GM23338 (cell line): Measurements from ENCODE around the gene MTHFD2L. TPM values are rescaled to one million over a fixed set of nuclear protein-coding genes. Genes with fewer than 3 reads are reported as not detected.

Experiments used
- ATAC-seq: fragments of 200-7000 bp; cut with Tn5 transposase; 3 replicates; pipeline ENCODE4 v1.9.1; 2020
- DNase-seq: peaks from one replicate; pipeline ENCODE4 v3.0.0-alpha.2; 2015; ENCODE audit warnings: low spot score
- H2AFZ ChIP-seq: fragments of 200-600 bp; sonication (generic); 2 replicates; pipeline ENCODE4 v1.8.0; 2016; ENCODE audit warnings: antibody characterized with exemption, mild to moderate bottlenecking, moderate library complexity
- H3F3A ChIP-seq: fragments of 200-600 bp; sonication (generic); replicated peaks from 2 replicates; pipeline ENCODE4 v1.8.0; 2017; ENCODE audit warnings: antibody characterized with exemption, mixed run types, low read depth
- H3K27ac ChIP-seq: fragments of 200-600 bp; sonication (generic); 2 replicates; pipeline ENCODE4 v1.6.1; 2016; ENCODE audit warnings: low read depth
- H3K27me3 ChIP-seq: fragments of 200-600 bp; sonication (generic); 2 replicates; pipeline ENCODE4 v1.8.0; 2016; ENCODE audit warnings: mild to moderate bottlenecking, mixed run types, moderate library complexity; ENCODE audit not compliant: insufficient read depth
- H3K36me3 ChIP-seq: fragments of 200-600 bp; sonication (generic); 2 replicates; pipeline ENCODE4 v1.8.0; 2016; ENCODE audit warnings: mild to moderate bottlenecking; ENCODE audit not compliant: insufficient read depth
- H3K4me1 ChIP-seq: fragments of 200-600 bp; sonication (generic); 2 replicates; pipeline ENCODE4 v1.8.0; 2016; ENCODE audit warnings: mild to moderate bottlenecking, moderate library complexity; ENCODE audit not compliant: insufficient read depth
- H3K4me2 ChIP-seq: fragments of 200-600 bp; sonication (generic); 2 replicates; pipeline ENCODE4 v1.7.1; 2017; ENCODE audit warnings: mixed run types
- H3K4me3 ChIP-seq: fragments of 200-600 bp; sonication (generic); 2 replicates; pipeline ENCODE4 v1.6.1; 2016; ENCODE audit warnings: mixed run types
- H3K79me2 ChIP-seq: fragments of 200-600 bp; sonication (generic); replicated peaks from 2 replicates; pipeline ENCODE4 v1.8.0; 2017; ENCODE audit warnings: mild to moderate bottlenecking; ENCODE audit not compliant: insufficient read depth
- H3K9me2 ChIP-seq: fragments of 200-600 bp; sonication (generic); 2 replicates; pipeline ENCODE4 v1.8.0; 2017; ENCODE audit not compliant: insufficient read depth
- H4K20me1 ChIP-seq: fragments of 200-600 bp; sonication (generic); replicated peaks from 2 replicates; pipeline ENCODE4 v1.8.0; 2017; ENCODE audit warnings: mild to moderate bottlenecking; ENCODE audit not compliant: insufficient read depth
- H3K27ac Mint-ChIP-seq: 2 replicates; pipeline ENCODE4 v1.8.0; 2020; ENCODE audit warnings: inconsistent platforms, mild to moderate bottlenecking, moderate library complexity, mixed read lengths
- H3K27me3 Mint-ChIP-seq: 3 replicates; pipeline ENCODE4 v1.8.0; 2022; ENCODE audit warnings: low read depth, mild to moderate bottlenecking, moderate library complexity, mixed read lengths, inconsistent platforms; ENCODE audit not compliant: insufficient read depth, poor library complexity
- H3K36me3 Mint-ChIP-seq: 3 replicates; pipeline ENCODE4 v1.8.0; 2021; ENCODE audit warnings: low read depth, mild to moderate bottlenecking, inconsistent platforms, moderate library complexity, mixed read lengths
- H3K4me1 Mint-ChIP-seq: 3 replicates; pipeline ENCODE4 v1.8.0; 2020; ENCODE audit warnings: mild to moderate bottlenecking, inconsistent platforms, mixed read lengths
- H3K4me3 Mint-ChIP-seq: 3 replicates; pipeline ENCODE4 v1.8.0; 2021; ENCODE audit warnings: moderate library complexity, mild to moderate bottlenecking, inconsistent platforms, mixed read lengths
- H3K9me3 Mint-ChIP-seq: 3 replicates; pipeline ENCODE4 v1.8.0; 2020; ENCODE audit warnings: moderate library complexity, mild to moderate bottlenecking, inconsistent platforms, mixed read lengths
- CREB1 ChIP-seq: fragments of 250-450 bp; sonication (Bioruptor Pico); IDR thresholded peaks from 2 replicates; pipeline ENCODE4 v1.5.0; 2020; ENCODE audit warnings: low read depth, mild to moderate bottlenecking, moderate library complexity
- JUNB ChIP-seq: IDR thresholded peaks from one replicate; pipeline ENCODE4 v1.6.1; 2016; ENCODE audit warnings: antibody characterized with exemption; ENCODE audit not compliant: unreplicated experiment
- ZNF331 ChIP-seq: fragments of 250-450 bp; sonication (Bioruptor Pico); IDR thresholded peaks from 2 replicates; pipeline ENCODE4 v1.5.0; 2020; ENCODE audit warnings: low read depth, mild to moderate bottlenecking, moderate library complexity
- ZNF462 ChIP-seq: fragments of 250-450 bp; sonication (Bioruptor Pico); IDR thresholded peaks from 2 replicates; pipeline ENCODE4 v1.5.0; 2020; ENCODE audit warnings: mild to moderate bottlenecking, moderate library complexity
- polyA plus RNA-seq: library from polyadenylated mRNA; unstranded; fragments of >200 nt; fragmentation: Nextera tagmentation; extraction: Ambion mirVana; gene quantifications from 2 replicates; pipeline ENCODE4 v1.2.1, GENCODE V29; 2016
- total RNA-seq: library from RNA; depleted of rRNA; stranded (reverse); fragments of >200 nt; shearing (Covaris generic); gene quantifications from 2 replicates; pipeline ENCODE4 v1.2.3, GENCODE V29; 2014

Gene MTHFD2L
- total and polyA plus RNA-seq, 2 experiments from 2014 or later: 24.4 to 35.7 TPM

- Mint-ChIP-seq H3K27ac (no peak overlapping the region), H3K9me3 (no peaks in the 10 kb centered on the region), H3K4me3 (no peak overlapping the region), H3K36me3 (no peaks in the 10 kb centered on the region), H3K27me3 (no peaks in the 10 kb centered on the region), H3K4me1 (no peaks in the 10 kb centered on the region)
- Histone ChIP-seq H3K79me2 (no peaks in the 10 kb centered on the region), H3K36me3 (no peaks in the 10 kb centered on the region), H2AFZ (no peak overlapping the region), H3F3A (no peaks in the 10 kb centered on the region), H3K27me3 (no peaks in the 10 kb centered on the region), H4K20me1 (no peaks in the 10 kb centered on the region), H3K9me2 (no peaks in the 10 kb centered on the region), H3K4me3 (no peak overlapping the region), H3K4me2 (no peak overlapping the region), H3K4me1 (no peaks in the 10 kb centered on the region), H3K27ac (no peak overlapping the region)
- no peak for ATAC-seq
- no peak for TF ChIP-seq ZNF462 (CRISPR knock-in tag)
- TF ChIP-seq JUNB: no peak
- no peak for DNase-seq
Observed at GRCh38 chr4:74293558-74293957, 135.6 kb downstream of the MTHFD2L start.

- no peak overlapping the region for H3K27ac Mint-ChIP-seq
- no peaks in the 10 kb centered on the region for H3K27me3 ChIP-seq
- no peaks in the 10 kb centered on the region for H3K9me3 Mint-ChIP-seq
- H3K4me3 ChIP-seq: no peak overlapping the region
- H3K79me2 ChIP-seq: no peaks in the 10 kb centered on the region
- H3K4me3 Mint-ChIP-seq: no peak overlapping the region
- ATAC-seq: no peak
- no peaks in the 10 kb centered on the region for H3K27me3 Mint-ChIP-seq
- no peaks in the 10 kb centered on the region for H3K9me2 ChIP-seq
- no peaks in the 10 kb centered on the region for H3K36me3 Mint-ChIP-seq
- H4K20me1 ChIP-seq: no peaks in the 10 kb centered on the region
- no peaks in the 10 kb centered on the region for H3K4me1 Mint-ChIP-seq
- H3K4me1 ChIP-seq: no peaks in the 10 kb centered on the region
- H3K27ac ChIP-seq: no peak overlapping the region
- no peak overlapping the region for H3K4me2 ChIP-seq
- no peaks in the 10 kb centered on the region for H3F3A ChIP-seq
- H3K36me3 ChIP-seq: no peaks in the 10 kb centered on the region
- H2AFZ ChIP-seq: no peak overlapping the region
- no peak for DNase-seq
- TF ChIP-seq ZNF462 (CRISPR knock-in tag) (no peak), CREB1 (CRISPR knock-in tag) (no peak), ZNF331 (CRISPR knock-in tag) (no peak)
Observed at GRCh38 chr4:74294681-74295080, 136.8 kb downstream of the MTHFD2L start.
